ENCODE measurements around the gene EFNB2.

The EFNB2 gene, protein sequence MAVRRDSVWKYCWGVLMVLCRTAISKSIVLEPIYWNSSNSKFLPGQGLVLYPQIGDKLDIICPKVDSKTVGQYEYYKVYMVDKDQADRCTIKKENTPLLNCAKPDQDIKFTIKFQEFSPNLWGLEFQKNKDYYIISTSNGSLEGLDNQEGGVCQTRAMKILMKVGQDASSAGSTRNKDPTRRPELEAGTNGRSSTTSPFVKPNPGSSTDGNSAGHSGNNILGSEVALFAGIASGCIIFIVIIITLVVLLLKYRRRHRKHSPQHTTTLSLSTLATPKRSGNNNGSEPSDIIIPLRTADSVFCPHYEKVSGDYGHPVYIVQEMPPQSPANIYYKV

DNA sequence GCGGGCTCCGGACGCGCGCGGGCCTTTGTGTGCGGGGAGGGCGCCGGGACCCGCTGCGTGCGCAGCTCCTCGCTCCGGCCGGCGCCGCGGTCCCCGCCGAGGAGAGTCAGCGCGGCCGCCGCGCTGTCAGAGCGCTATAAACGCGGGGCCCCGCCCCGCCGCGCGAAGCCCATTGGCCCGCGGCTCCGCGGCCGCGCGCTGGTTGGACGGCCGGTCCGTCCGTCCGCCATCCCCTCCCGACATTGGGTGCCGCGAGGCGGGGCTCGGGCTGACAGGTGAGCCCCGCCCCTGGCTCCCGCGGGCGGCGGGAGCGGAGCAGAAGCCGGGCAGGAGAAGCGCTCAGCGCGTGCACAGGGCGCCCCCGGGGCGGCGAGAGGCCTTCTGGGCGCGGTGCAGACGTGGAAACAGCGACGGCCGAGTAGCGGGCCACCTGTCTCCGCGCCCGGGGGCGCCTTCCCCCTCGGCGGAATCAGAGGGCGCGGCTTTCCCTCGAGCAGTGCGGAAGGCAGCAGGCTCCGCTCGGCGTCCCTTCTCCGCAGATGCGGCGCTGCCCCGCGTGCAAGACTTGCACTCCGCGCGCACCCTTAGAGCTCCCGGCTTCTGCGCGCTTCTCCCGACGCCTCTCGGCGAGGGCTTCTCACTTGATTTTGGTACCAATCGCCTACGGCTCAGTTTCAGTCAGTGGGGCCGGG lies at the start of gene EFNB2:
EFNB2 (minus strand) TSS at position 111 of the 692 bp plus-strand sequence. CDS start 698 bp downstream, outside the sequence.
- peak; percentile 85 for DNase-seq

DNA sequence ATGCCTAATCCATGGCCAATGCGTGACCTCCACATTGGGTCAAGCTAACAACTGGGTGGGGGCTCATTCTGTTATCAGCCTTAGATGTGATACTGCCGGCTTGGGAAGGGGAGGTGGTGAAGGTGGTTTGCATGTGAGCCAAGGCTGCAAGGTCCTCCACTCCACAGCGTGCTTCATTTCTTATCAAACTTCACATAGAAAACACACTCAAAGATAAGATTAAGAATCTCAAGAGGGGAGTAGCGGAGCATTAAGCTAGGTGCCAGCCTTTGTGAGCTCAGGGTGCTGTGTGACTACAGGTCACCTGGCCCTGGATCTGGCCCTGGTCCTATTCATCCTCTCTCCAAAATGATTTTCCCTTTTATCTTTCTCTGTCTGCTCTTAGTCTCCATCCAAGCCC lies 45.8 kb upstream of the EFNB2 start:
- DNase-seq = no peak

DNA sequence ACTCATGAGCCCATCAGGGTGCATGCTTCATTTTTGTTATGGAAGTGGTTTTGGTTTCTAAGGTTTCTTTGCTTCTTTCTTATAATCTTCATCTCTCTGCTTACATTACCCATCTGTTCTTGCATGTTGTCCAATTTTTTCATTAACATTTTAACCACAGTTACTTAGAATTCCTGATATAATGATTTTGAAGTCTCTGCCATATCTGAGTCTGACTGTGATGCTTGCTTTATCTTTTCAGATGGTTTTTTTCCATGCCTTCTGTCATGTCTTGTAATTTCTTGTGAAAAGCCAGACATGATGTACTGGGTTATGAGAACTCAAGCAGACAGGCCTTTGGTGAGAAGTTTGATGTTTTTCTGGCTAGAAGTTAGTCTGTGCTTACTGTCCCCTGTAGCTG lies 40.4 kb upstream of the EFNB2 start:
- no peak for DNase-seq

DNA sequence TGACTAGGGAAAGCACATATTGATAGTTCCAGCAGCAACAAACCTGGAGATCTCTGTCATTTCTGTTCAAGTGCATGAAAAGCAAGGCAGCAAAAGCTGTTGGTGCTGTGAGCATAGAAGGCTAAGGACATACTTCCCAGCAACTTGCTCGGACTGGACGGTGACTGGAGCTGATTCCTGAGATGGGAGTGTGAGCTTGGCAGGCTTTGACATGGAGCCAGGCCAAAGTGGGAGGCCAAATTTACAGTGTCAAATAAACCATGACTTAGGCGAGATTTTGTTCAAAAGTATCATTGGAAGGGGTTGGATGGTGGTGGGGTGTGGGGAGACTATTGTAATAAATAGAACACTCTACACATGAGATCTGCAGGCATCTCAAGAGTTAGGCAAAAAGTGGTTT lies 38.4 kb upstream of the EFNB2 start:
- no peak for DNase-seq

DNA sequence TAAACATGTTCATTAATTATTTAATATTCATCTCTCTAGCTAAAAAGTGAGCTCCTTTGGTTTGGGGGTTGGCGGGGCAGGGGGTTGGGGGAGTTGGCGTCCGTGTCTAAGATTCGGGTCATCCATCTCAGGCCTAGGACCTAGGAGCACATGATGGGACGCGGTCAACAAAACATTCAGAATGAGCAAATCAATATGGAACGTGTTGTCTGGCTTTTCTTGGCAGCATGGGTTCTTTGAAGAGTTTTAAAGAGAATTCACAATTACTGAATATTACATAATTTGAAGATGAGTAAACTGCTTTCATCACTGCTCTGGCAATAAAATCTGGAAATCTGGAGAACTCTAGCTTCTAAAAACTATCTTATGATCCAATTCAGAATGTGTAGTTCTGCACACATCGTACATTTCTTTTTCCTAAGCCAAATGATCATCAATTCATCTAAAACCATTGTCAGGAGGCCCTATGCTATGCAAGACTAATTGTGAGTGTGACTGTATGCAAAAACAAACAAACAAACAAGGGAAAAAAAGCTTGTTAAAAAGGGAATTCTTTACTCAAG lies 37.9 kb upstream of the EFNB2 start:
- no peak for DNase-seq

DNA sequence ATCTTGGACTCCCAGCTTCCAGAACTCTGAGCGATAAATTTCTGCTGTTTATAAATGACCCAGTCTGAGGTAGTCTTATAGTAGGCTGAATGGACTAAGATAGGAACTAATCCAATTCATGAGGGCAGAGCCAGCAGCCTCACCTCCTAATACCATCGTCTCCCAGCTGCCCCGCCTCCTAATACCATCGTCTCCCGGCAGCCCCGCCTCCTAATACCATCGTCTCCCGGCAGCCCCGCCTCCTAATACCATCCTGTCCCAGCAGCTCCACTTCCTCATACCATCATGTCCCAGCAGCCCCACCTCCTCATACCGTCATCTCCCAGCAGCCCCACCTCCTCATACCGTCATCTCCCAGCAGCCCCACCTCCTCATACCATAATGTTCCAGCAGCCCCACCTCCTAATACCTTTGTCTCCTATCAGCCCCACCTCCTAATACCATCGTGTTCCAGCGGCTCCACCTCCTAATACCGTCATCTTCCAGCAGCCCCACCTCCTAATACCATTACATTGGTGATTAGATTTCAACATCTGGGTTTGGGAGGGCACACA lies 34.9 kb upstream of the EFNB2 start:
- peak; percentile 74 for DNase-seq

DNA sequence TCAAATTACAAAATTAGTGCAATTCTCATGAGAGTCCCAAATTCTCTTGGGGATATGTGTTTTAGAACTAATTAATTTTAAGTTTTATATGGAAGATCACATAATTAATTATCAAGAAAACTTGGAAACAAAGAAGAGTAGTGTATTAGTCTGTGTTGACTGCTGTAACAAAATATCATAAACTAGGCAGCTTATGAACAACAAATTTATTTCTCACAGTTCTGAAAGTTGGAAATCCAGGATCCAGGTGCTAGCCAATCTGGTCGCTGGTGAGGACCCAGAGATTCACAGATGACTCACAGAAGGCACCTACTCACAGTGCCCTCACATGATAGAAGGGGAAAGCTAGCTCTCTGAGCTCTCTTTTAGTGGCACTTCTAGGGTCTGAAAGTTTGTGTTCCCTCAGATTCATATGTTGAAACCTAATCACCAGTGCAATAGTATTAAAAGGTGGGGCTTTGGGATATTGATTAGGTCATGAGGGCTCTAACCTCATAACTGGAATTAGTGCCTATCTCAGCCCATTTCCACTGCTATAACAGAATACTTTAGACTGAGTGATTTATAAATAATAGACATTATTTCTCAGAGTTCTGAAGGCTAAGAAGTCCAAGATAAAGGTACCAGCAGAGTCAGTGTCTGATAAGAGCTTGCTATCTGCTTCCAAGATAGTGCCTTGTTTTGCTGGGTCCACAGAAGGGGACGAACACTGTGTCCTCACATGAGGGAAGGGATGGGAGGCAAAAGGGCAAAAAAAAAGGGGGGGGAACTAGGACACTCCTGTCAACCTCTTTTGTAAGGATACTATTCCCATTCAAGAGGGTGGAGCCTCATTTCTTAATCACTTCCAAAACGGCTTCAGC lies 34.0 kb upstream of the EFNB2 start:
- no peak for DNase-seq

DNA sequence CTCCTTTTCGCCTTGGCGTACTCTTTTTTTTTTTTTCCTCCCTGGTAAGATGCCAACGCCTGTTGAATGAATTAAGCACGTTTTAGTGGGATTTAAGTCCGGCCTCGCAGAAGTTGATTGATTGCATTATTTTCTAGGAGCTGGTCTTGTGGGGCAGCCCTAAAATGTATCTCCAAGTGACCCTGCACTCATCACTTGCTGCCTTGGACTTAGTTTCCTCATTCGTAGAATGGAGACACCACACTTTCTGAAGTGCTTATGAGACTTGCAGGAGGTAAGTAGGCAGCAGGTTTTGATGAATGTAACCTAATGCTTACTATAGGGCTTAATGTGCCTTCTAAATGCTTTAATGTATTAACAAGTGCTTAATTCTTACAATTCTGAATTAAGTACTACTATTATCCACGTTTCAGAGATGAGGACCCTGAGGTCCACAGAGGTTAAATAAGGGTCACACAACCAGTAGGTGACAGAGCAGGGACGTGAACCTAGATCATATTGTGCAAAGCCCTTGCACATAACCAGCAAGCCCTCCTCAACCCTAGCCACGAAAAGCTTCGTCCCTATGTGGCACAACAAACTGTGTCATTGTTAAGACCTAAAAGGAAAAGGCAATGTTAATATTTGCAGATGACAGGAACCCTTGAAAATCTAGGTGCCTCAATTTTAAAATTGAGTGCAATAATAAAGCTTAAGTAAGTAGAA lies 33.0 kb upstream of the EFNB2 start:
- no peak for DNase-seq

DNA sequence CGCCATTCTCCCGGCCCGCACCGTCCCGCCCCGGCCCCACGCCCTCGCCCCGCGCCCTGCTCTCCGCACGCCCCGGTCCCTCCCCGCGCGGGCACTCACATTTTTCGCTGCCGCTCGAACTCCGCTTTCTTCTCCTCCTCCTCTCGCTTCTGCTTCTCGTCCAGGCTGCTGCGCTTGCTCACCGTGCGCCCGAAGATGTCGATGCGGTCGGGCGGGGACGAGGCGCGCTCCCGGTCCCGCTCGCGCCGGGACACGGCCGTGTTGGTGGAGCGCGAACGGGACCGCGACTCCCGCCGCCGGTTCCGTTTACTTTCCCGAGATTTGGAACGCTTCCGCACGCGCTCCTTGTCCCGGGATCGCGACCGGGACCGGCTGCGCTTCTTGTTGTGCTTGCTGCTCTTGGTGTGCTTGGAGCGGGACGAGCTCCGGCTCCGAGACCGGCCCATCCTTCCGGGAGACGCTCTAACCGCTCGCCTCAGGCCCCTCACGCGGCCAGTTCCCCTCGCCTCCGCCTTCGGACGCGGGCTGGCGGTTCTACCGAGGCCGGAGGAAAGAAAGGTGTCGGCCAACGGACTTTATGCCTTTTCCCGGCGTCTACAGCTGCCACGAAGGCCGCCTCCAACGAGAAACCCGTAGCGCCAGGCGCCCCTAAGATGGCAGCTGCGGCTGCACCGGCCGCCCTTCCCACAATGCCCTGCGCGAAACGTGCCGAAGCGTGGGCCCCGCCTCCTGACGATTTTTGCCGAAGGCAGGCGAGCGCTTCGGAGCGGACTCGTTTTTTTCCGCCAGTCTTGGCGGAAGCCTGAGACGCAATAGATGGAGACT lies 32.2 kb upstream of the EFNB2 start, which contains the start of gene ARGLU1:
ARGLU1 (minus strand) TSS at position 664 of the 825 bp plus-strand sequence; CDS start at position 446, 218 bp downstream.
- peak; percentile 93 for DNase-seq

DNA sequence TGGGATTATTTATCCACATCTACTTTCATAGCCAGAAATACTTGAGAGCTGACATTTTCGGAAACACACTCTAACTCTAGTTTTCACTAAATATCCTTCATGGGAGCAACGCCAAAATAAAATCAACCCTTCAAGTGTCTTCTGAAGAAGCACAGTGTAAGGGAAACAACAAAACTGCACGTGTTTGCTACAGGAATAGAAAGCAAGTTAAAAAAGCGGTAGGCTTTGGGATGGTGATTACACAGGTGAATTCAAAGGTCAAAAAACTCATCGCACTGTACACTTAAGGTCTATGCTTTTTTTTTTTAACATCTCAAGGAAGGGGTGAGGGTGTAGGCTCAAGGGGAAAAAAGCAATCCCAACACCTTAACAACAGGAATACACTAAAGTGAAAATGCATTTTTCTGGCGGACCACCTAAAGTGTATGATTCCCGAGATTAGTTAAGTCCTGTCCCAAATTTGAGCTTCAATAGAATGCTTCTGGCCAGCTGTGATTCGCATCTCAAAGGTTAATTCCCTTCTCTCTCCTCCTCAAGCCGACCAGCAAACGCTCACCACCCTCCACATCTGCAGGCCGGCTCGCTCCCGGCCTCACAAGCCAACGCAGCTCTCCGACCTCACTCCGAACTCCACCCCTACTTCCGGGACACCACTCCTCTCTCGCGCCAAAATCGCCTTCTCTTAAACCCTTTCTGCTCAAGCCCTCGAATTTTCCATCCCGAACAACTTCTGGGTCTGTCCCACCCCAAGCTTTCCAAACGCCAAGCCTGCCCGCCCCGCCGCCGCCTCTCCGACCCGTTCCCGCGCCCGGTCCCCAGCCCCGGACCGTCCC lies 31.4 kb upstream of the EFNB2 start:
- DNase-seq = peak; percentile 47

DNA sequence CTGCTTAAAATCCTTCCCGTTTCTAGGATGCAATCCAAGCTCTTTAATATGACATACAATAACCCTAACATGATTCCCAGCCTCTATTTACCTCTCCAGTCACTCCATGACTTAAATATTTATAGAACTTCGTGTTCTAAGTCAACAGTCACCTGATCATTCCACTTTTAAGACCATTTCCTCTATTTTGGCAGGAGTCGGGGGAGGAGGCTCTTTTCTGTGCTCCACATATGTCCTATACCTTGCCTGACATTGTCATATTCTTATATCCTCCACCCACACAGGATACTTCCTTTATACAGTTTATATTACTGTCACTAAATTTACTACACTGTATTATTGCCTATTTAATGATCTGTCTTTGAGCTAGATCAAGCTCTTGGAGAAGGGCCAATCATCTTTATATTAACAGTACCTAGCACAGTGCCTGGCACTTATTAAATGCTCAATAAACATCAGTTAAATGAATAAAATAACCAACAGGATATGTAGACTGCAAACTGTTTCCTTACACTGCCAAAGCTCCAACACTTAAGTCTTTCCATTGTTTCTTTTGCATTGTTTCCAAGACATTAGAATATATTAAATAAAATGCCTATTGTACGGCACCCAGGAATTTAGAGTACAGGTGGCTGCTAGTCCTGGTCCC lies 29.8 kb upstream of the EFNB2 start:
- no peak for DNase-seq

DNA sequence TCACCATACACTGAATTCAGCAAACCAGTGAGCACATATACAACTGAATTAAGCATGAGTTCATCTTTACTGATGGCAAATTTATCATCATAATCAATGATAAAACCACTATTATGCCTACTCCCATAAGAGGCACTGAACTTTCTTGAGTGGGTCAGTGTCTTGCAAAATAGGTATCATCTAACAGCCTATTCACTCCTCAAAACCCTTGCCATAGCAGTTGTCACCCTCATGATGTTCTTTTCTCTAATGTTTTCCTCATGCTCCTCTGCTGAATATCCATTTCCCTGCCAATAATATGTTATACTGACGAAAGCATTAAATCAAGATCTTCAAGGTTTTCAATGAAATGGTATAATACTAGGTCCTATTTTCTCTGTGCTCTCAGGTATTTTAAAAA lies 26.8 kb upstream of the EFNB2 start:
- no peak for DNase-seq

DNA sequence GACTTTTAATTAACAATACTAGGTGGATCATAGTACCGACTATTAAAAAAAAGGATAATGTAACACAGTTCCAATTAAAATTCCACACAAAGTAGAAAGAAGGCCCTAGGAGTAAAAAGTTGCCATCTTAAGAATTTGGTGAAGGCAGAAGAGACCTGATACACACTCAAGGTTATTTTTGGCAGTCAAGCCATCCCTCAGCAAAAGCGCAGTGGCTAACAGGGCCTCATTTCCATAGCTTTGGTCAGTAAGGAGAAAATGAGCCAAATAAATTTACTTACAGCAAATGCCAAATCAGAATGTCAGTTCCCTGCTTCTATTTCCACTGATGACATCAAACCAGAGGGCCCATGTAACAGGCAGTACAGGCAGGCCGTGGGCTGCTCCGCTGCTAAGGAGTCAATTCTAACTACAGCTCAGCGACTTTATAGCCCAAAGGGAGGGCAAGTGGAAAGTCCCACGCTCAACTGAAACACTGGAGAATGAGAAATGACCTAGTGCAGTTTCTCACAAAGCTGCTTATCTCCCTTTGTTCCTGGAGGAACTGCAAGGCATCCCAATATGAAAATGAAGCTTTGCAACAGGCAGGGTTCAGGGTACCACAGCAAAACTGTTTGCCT lies 26.2 kb upstream of the EFNB2 start:
- peak; percentile 71 for DNase-seq

DNA sequence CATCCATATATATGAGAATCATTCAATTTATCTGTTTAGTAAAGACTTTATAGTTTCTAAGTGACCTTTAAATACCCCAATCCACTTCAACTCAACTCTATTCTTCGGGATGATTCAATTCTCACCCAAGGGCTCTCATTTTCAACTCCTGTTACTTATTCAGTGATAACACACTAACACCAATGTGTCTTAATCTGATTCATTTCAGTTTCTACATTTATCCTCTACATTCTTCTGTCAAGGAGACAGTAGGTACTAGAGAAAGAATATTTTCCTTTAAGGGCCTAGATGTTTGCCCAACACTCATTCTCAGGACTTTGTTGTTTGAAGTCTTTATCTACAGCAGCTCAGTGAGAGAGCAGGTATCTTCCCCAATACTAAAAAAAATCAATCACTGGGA lies 25.4 kb upstream of the EFNB2 start:
- no peak for DNase-seq

DNA sequence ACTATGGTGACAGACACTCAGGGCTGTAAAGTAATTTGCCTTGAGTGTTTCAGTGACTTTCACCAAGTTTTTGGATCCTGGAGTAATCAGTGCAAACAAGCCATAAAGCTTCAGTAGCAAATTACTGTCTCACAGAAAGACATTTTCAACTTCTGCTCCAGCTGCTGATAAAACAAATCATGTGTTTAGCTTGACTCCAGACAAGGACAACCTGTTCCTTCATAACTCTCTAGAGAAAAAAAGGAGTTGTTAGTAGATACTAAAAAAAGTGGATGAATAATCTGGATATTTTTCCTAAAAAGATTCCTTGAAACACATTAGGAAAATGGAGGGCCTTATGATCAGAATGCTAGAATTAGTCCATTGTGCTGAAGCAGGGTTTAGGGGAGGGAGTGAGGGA lies 23.1 kb upstream of the EFNB2 start:
- DNase-seq = no peak

DNA sequence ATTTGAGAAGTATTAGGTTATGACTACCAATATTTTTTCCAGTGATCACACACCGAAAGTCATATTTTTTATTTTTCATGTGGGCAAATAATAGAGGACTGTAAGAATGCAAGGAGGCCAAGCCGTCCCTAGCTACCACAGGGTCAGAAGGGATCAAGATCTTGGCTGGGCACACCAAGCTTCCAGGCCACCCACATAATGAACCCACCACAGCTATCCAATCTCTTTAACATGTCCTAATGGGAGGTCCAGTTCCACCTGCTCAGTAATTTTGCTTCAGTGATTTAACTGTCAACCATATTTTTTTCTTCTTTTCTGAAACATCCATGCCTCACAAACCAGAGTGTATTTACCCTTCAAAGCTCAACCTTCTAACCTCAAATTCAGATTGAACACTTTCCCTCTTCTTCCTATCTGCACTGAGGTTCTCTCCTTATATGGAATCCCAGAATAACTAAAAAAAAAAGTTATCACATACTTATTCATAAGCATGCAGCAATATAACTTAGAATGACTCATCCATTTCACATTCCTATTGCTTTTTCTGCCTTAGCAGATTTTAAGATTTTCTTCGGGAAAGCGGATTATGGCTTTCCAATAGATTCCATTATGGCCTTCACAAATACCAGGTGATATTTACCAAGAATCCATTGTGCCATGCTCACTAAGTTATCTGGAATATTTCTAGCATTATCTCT lies 20.3 kb upstream of the EFNB2 start:
- no peak for DNase-seq

DNA sequence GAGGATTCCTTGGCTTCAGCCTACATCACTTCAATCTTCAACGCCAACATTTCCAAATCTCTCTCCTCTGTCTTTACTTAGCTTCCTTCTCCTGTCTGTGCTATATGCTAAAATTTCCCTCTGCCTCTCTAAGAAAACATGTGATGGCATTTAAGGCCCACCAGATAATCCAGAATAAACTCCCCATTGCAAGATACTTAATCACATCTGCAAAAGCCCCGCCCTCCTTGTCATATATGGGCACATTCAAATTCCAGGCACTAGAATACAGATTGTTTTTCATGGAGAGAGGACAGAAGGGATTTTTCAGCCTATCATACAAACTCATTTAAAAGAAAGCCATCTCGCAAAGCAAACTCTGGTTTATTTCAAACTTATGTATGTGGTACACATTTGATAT lies 16.3 kb upstream of the EFNB2 start:
- no peak for DNase-seq

DNA sequence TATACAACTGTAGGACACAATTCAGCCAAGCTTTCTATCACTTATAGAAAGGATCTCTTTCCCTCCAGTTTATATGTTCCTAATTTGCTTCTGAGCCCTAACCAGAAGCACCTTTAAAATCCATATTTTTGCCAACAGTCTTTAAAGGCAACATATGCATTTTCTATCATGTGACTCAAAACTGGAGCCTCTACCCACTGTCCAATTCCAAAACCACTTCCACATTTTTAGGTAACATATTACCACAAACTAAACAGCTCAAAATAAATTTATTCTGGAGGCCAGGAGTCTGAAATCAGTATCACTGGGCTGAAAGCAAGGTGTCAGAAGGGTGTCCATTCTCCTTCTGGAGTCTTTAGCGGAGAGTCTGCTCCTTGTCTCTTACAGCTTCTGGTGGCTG lies 15.9 kb upstream of the EFNB2 start:
- no peak for DNase-seq
